ENCODE results near the gene CEP128. TPM values are rescaled to one million over a fixed set of nuclear protein-coding genes. Genes with fewer than 3 reads are reported as not detected.

Gene CEP128
- total RNA-seq, 1 donor from 2014 or later, result 9.7 TPM

DNA sequence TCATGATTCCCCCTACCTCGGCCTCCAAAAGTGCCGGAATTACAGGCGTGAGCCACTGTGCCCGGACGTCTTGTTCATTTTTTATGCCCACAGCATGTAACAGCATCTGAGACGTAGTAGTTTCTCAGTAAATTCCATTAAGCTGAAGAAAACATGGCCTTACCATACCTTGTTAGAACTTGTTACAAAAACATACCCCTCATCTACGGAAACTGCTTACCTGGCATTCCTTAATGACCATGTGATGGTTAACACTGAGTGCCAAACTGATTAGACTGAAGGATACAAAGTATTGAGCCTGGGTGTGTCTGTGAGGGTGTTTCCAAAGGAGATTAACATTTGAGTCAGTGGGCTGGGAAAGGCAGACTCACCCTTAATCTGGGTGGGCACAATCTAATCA lies 186.8 kb downstream of the CEP128 start:
- Mint-ChIP-seq H3K9me3 (ENCODE audit: unreplicated experiment) (no peaks in the 10 kb centered on the region), H3K36me3 (ENCODE audit: unreplicated experiment) (peaks cover 4% of the 10 kb centered on the region), H3K27ac (ENCODE audit: unreplicated experiment) (no peak overlapping the region), H3K4me1 (ENCODE audit: unreplicated experiment) (peaks cover 9% of the 10 kb centered on the region), H3K4me3 (ENCODE audit: unreplicated experiment) (no peak overlapping the region), H3K27me3 (ENCODE audit: unreplicated experiment) (no peaks in the 10 kb centered on the region)
- no peak for DNase-seq (ENCODE audit: extremely low spot score, unreplicated experiment)
- TF ChIP-seq, protein P1, sequence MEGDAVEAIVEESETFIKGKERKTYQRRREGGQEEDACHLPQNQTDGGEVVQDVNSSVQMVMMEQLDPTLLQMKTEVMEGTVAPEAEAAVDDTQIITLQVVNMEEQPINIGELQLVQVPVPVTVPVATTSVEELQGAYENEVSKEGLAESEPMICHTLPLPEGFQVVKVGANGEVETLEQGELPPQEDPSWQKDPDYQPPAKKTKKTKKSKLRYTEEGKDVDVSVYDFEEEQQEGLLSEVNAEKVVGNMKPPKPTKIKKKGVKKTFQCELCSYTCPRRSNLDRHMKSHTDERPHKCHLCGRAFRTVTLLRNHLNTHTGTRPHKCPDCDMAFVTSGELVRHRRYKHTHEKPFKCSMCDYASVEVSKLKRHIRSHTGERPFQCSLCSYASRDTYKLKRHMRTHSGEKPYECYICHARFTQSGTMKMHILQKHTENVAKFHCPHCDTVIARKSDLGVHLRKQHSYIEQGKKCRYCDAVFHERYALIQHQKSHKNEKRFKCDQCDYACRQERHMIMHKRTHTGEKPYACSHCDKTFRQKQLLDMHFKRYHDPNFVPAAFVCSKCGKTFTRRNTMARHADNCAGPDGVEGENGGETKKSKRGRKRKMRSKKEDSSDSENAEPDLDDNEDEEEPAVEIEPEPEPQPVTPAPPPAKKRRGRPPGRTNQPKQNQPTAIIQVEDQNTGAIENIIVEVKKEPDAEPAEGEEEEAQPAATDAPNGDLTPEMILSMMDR (IDR thresholded peaks at IDR 0.05), result no peak

DNA sequence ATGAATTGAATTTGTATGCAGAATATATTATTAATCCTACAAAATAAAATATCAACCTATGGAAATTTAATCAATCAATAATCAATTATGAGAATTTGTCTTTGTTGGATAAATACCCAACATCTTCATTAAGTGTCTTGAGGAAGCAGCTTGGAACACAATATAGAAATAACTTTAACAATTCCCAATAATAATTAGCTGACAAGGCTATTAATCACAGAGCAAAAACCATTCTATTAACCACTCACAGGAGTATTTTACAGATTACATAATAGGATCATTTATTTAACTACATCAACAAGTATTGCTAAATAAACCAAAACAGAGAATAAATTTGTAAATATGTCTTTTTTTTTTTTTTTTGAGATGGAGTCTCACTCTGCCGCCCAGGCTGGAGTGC lies 190.3 kb downstream of the CEP128 start:
- no peaks in the 10 kb centered on the region for H3K27me3 Mint-ChIP-seq (ENCODE audit: unreplicated experiment)
- H3K4me3 Mint-ChIP-seq (ENCODE audit: unreplicated experiment), result no peak overlapping the region
- H3K27ac Mint-ChIP-seq (ENCODE audit: unreplicated experiment), result no peak overlapping the region
- TF ChIP-seq, protein P1 (IDR thresholded peaks at IDR 0.05), result no peak
- DNase-seq (ENCODE audit: extremely low spot score, unreplicated experiment), result no peak
- peaks cover 15% of the 10 kb centered on the region for H3K9me3 Mint-ChIP-seq (ENCODE audit: unreplicated experiment)
- no peaks in the 10 kb centered on the region for H3K4me1 Mint-ChIP-seq (ENCODE audit: unreplicated experiment)
- H3K36me3 Mint-ChIP-seq (ENCODE audit: unreplicated experiment), result peaks cover 3% of the 10 kb centered on the region

DNA sequence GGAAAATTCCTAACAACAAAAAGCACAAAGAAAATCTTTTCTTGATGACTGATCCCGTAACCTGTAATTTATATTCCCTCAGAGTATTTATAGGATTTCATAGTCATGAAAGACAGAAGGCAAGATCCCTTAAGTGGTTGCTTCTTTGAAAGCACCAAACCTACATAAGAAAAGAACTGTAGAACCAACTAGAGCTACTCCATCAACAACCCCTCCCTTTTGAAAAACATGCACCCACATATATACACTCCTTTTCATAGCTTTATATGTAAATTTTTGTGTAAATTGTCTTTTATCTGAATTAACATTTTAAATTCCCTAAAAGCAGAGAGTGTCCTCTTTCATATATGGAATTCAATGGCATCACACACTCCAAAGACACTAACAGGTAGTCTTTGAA lies 215.3 kb downstream of the CEP128 start:
- Mint-ChIP-seq H3K4me1 (ENCODE audit: unreplicated experiment) (peaks cover 1% of the 10 kb centered on the region), H3K9me3 (ENCODE audit: unreplicated experiment) (peaks cover 4% of the 10 kb centered on the region), H3K27me3 (ENCODE audit: unreplicated experiment) (no peaks in the 10 kb centered on the region), H3K36me3 (ENCODE audit: unreplicated experiment) (peaks cover 2% of the 10 kb centered on the region), H3K27ac (ENCODE audit: unreplicated experiment) (no peak overlapping the region), H3K4me3 (ENCODE audit: unreplicated experiment) (no peak overlapping the region)
- DNase-seq (ENCODE audit: extremely low spot score, unreplicated experiment), result no peak
- TF ChIP-seq, protein P1 (IDR thresholded peaks at IDR 0.05), result no peak

DNA sequence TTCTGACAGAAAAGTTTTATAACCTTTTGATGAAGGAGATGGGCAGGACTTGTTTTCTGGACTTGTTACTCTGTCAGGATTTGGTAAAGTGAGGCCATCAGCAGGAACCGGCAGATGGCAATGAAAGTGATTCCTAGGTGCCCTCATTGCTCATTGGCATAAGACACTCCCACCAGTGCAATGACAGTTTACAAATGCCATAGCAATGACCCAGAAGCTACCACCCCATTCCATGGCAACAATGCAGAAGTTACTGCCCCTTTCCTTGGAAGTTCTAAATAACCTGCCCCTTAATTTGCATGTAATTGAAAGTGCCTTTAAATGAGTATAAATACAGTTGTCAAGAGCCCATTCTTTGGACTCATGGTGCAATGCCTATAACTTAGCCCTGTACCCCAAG lies 222.6 kb downstream of the CEP128 start:
- no peaks in the 10 kb centered on the region for H3K4me1 Mint-ChIP-seq (ENCODE audit: unreplicated experiment)
- H3K9me3 Mint-ChIP-seq (ENCODE audit: unreplicated experiment), result no peaks in the 10 kb centered on the region
- H3K27me3 Mint-ChIP-seq (ENCODE audit: unreplicated experiment), result no peaks in the 10 kb centered on the region
- TF ChIP-seq, protein P1 (IDR thresholded peaks at IDR 0.05), result no peak
- H3K36me3 Mint-ChIP-seq (ENCODE audit: unreplicated experiment), result peaks cover 2% of the 10 kb centered on the region
- no peak overlapping the region for H3K4me3 Mint-ChIP-seq (ENCODE audit: unreplicated experiment)
- no peak for DNase-seq (ENCODE audit: extremely low spot score, unreplicated experiment)
- H3K27ac Mint-ChIP-seq (ENCODE audit: unreplicated experiment), result no peak overlapping the region

DNA sequence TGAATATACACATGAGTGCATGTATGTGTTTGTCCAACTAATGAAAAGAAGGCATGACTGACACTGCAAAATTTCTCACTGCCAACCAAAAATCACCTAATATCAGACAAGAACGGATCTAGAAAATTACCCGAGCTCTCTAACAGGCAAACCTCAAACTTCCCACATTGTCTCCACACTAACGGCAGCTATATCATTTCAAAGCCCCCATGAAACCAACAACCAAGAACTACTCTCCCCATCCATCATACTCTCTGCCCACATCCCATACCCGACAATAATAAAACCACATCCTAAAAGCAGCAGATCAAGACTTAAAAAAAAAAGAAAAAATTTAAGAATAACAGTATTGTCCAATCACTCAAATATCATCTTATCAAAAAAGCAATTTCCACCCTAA lies 227.1 kb downstream of the CEP128 start:
- no peaks in the 10 kb centered on the region for H3K27me3 Mint-ChIP-seq (ENCODE audit: unreplicated experiment)
- no peak for DNase-seq (ENCODE audit: extremely low spot score, unreplicated experiment)
- no peak overlapping the region for H3K27ac Mint-ChIP-seq (ENCODE audit: unreplicated experiment)
- H3K36me3 Mint-ChIP-seq (ENCODE audit: unreplicated experiment), result no peaks in the 10 kb centered on the region
- no peak overlapping the region for H3K4me3 Mint-ChIP-seq (ENCODE audit: unreplicated experiment)
- no peaks in the 10 kb centered on the region for H3K9me3 Mint-ChIP-seq (ENCODE audit: unreplicated experiment)
- H3K4me1 Mint-ChIP-seq (ENCODE audit: unreplicated experiment), result no peaks in the 10 kb centered on the region
- TF ChIP-seq, protein P1 (IDR thresholded peaks at IDR 0.05), result no peak
